ENCODE measurements around the gene RPS8. TPM values are rescaled to one million over a fixed set of nuclear protein-coding genes. Genes with fewer than 3 reads are reported as not detected.
"Not testable (repeated sequence)": the region's sequence is repeated elsewhere in the genome, so short reads cannot be mapped to it uniquely, and the experiment has no call there.

Gene RPS8
- total RNA-seq, 1 donor from 2014 or later, result 1,789 TPM

GRCh38 chr1:44747878-44748277 lies 27.5 kb upstream of the RPS8 start:
- Mint-ChIP-seq H3K27ac (ENCODE audit: unreplicated experiment) (no peak overlapping the region), H3K36me3 (ENCODE audit: low read depth, unreplicated experiment) (peaks cover under 1% of the 10 kb centered on the region), H3K9me3 (ENCODE audit: unreplicated experiment) (no peaks in the 10 kb centered on the region), H3K4me1 (ENCODE audit: unreplicated experiment) (peaks cover 6% of the 10 kb centered on the region), H3K4me3 (ENCODE audit: unreplicated experiment) (no peak overlapping the region), H3K27me3 (ENCODE audit: unreplicated experiment) (no peaks in the 10 kb centered on the region)
- DNase-seq (ENCODE audit: low spot score), result no peak
- TF ChIP-seq CTCF (IDR thresholded peaks at IDR 0.05; ENCODE audit: unreplicated experiment), result no peak

DNA sequence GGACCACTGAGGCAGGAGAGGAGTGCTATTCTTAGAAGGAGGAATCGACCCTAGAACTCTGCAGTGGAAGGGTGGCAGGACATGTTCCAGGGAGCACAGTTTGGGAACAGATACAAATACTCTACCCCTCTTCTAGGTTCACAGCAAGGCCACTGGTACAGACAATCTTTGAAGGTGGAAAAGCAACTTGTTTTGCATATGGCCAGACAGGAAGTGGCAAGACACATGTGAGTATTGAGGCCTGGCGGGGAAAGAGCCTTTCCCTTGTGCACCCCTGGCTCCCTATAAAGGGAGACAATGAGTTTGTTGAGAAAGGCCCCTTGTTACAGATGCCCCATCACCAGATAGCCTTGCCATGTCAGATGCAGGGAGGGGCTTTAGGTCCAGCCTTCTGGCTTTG lies 17.9 kb upstream of the RPS8 start:
- Mint-ChIP-seq H3K36me3 (ENCODE audit: low read depth, unreplicated experiment) (peaks cover 3% of the 10 kb centered on the region), H3K4me3 (ENCODE audit: unreplicated experiment) (no peak overlapping the region), H3K4me1 (ENCODE audit: unreplicated experiment) (peaks cover 12% of the 10 kb centered on the region), H3K27me3 (ENCODE audit: unreplicated experiment) (peaks cover 1% of the 10 kb centered on the region), H3K27ac (ENCODE audit: unreplicated experiment) (peak overlapping the region; percentile 79), H3K9me3 (ENCODE audit: unreplicated experiment) (no peaks in the 10 kb centered on the region)
- DNase-seq (ENCODE audit: low spot score), result no peak
- no peak for TF ChIP-seq CTCF (IDR thresholded peaks at IDR 0.05; ENCODE audit: unreplicated experiment)

GRCh38 chr1:44759077-44759476 lies 16.3 kb upstream of the RPS8 start:
- H3K27me3 Mint-ChIP-seq (ENCODE audit: unreplicated experiment), result peaks cover 1% of the 10 kb centered on the region
- no peak for TF ChIP-seq CTCF (IDR thresholded peaks at IDR 0.05; ENCODE audit: unreplicated experiment)
- H3K9me3 Mint-ChIP-seq (ENCODE audit: unreplicated experiment), result no peaks in the 10 kb centered on the region
- H3K4me1 Mint-ChIP-seq (ENCODE audit: unreplicated experiment), result peaks cover 12% of the 10 kb centered on the region
- no peak for DNase-seq (ENCODE audit: low spot score)
- H3K4me3 Mint-ChIP-seq (ENCODE audit: unreplicated experiment), result no peak overlapping the region
- no peak overlapping the region for H3K27ac Mint-ChIP-seq (ENCODE audit: unreplicated experiment)
- peaks cover 10% of the 10 kb centered on the region for H3K36me3 Mint-ChIP-seq (ENCODE audit: low read depth, unreplicated experiment)

GRCh38 chr1:44760876-44761275 lies 14.5 kb upstream of the RPS8 start:
- peak overlapping the region; percentile 52 for H3K27ac Mint-ChIP-seq (ENCODE audit: unreplicated experiment)
- peaks cover 12% of the 10 kb centered on the region for H3K4me1 Mint-ChIP-seq (ENCODE audit: unreplicated experiment)
- H3K4me3 Mint-ChIP-seq (ENCODE audit: unreplicated experiment), result no peak overlapping the region
- no peak for DNase-seq (ENCODE audit: low spot score)
- H3K27me3 Mint-ChIP-seq (ENCODE audit: unreplicated experiment), result peaks cover 1% of the 10 kb centered on the region
- TF ChIP-seq CTCF (IDR thresholded peaks at IDR 0.05; ENCODE audit: unreplicated experiment), result no peak
- H3K9me3 Mint-ChIP-seq (ENCODE audit: unreplicated experiment), result no peaks in the 10 kb centered on the region
- peaks cover 10% of the 10 kb centered on the region for H3K36me3 Mint-ChIP-seq (ENCODE audit: low read depth, unreplicated experiment)

DNA sequence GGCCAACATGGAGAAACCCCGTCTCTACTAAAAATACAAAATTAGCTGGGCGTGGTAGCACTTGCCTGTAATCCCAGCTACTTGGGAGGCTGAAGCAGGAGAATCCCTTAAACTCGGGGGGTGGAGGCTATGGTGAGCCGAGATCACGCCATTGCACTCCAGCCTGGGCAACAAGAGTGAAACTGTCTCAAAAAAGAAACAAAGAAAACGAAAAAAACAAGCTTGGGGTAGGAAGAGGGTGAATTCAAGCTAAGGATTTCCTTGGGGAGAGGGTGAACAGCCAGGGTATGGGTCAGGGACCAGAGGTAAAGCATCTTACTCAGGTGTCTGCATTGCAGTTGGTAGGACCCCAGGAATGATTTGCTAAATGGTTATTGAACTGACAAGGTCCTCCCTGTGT lies 8.9 kb upstream of the RPS8 start:
- not testable (repeated sequence) for H3K4me1 Mint-ChIP-seq (ENCODE audit: unreplicated experiment); H3K27me3 Mint-ChIP-seq (ENCODE audit: unreplicated experiment); H3K9me3 Mint-ChIP-seq (ENCODE audit: unreplicated experiment); DNase-seq (ENCODE audit: low spot score); H3K36me3 Mint-ChIP-seq (ENCODE audit: low read depth, unreplicated experiment); H3K27ac Mint-ChIP-seq (ENCODE audit: unreplicated experiment); H3K4me3 Mint-ChIP-seq (ENCODE audit: unreplicated experiment)
